Astrocyte of the cerebellum (primary cell): ENCODE results near the gene CR2.
"Not testable (repeated sequence)": the region's sequence is repeated elsewhere in the genome, so short reads cannot be mapped to it uniquely, and the experiment has no call there.

Experiments
- DNase-seq: peaks from one replicate; pipeline ENCODE4 v3.0.0-alpha.2; 2011; ENCODE audit warnings: low read depth
- H3K4me3 ChIP-seq: 2 replicates; pipeline ENCODE4 v1.5.1; 2011; ENCODE audit warnings: mild to moderate bottlenecking, low read depth, low read length, moderate library complexity
- CTCF ChIP-seq: IDR thresholded peaks from 2 replicates; pipeline ENCODE4 v1.5.1; 2012; ENCODE audit warnings: low read length, low read depth, moderate library complexity, mild to moderate bottlenecking; ENCODE audit errors: missing control alignments
- in situ Hi-C: cut with HindIII; loops from 2 replicates; pipeline ENCODE4 v1.10.0; 2017; ENCODE audit warnings: low sequenced_read_pairs

Gene CR2

DNA sequence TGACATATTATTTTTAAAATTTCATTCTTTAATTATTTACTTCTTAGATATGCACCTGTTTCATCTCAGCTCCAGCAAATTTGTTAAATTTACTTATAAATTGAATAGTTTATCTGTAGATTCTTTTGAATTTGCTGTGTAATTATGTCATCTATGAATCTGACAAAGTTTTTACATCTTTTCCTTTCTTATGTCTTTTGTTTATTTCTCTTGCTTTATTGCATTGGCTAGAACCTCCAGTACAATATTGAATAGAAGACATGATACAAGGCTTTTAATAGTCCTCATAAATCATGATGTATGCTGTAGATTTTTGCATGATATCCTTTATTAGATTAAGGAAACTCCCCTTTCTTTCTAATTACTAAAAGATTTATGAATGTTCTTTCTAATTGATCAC is 62.6 kb downstream of the CR2 start:
- DNase-seq = no peak
- no peak for TF ChIP-seq CTCF
- H3K4me3 ChIP-seq = no peak overlapping the region
- in situ Hi-C loops = no loop called here

GRCh38 chr1:207518608-207519236 is 64.6 kb downstream of the CR2 start:
- DNase-seq = no peak
- no peak for TF ChIP-seq CTCF
- in situ Hi-C loops = no loop called here
- no peak overlapping the region for H3K4me3 ChIP-seq

GRCh38 chr1:207519505-207520399 is 65.6 kb downstream of the CR2 start:
- no peak for TF ChIP-seq CTCF
- in situ Hi-C loops = no loop called here
- no peak overlapping the region for H3K4me3 ChIP-seq
- DNase-seq = no peak

DNA sequence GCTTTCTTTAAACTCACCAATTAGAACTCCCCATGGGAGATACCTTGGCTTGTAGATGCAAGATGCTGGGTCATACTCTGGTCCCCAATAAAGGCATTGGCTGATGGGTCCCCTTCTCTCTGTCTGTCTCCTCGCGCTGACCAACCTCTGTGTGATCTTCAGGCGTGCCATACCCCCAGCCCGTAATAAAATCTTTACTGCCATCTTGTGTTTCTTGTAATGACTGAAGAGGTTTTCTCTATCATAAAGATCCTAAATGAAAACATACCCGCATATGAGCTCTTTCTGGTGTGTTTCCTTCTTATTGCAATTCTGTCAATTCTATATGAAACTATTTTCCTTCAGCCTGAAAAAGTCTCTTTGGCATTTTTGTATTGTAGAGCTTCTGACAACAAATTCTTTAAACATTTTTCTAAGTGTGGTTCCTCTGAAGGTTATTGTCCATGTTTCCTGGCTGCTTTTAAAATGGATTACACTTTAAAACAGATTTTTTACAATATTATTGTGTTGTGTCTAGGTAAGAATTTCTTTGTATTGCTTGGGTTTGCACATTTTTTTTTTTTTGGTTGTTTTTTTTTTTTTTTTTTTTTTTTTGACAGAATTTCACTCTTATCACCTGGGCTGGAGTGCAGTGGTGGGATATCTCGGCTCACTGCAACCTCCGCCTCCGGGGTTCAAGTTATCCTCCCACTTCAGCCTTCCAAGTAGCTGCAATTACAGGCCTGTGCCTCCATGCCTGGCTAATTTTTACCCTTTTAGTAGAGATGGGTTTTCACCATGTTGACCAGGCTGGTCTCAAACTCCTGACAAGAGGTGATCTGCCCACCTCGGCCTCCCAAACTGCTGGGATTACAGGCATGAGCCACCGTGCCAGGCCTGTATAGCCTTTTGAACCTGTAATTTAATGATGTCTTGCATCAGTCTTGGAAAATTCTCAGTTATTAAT is 66.5 kb downstream of the CR2 start:
- DNase-seq, in situ Hi-C loops, H3K4me3 ChIP-seq: not testable (repeated sequence)

- H3K4me3 ChIP-seq, DNase-seq: not testable (repeated sequence)
Observed at GRCh38 chr1:207525239-207525638, 71.1 kb downstream of the CR2 start.

DNA sequence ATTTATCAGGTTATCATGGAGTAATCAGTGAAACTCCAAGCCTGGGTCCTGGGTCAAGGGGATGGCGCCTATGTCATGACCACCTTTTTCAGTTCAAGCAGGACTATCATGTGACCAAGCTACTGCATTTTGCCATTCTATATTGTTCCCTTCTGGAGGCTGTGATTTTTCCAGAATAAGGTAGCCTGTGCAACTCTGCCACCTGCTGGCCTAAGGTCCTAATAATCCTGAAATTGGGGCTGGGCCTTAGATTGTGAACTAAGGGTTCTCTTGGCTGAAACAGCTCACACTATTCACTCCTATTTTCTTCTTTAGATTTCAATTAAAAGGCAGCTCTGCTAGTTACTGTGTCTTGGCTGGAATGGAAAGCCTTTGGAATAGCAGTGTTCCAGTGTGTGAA is 74.3 kb downstream of the CR2 start:
- H3K4me3 ChIP-seq, DNase-seq, in situ Hi-C loops: not testable (repeated sequence)

More at GRCh38 chr1:207525239-207525638, 71.1 kb downstream of the CR2 start:
- in situ Hi-C loops = not testable (repeated sequence)

DNA sequence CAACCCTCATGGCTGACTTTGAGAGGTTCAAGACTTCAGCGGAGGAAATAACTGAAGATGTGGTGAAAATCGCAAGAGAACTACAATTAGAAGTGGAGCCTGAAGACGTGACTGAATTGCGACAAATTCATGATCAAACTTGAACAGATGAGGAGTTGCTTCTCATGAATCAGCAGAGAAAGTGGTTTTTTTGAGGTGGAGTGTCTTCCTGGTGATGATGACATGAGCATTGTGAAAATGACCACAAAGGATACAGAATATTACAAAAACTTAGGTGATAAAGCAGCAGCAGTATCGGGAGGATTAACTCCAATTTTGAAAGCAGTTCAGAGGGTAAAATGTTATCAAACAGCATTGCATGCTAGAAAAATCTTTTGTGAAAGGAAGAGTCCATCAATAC is 82.1 kb downstream of the CR2 start:
- DNase-seq, in situ Hi-C loops, H3K4me3 ChIP-seq: not testable (repeated sequence)
